NCI-H1105 (cell line): ENCODE data around the gene CP.

ENCODE experiments used
- DNase-seq: peaks from one replicate; lab custom pipeline; 2025; lab: John Stamatoyannopoulos, UW

CP gene

DNA sequence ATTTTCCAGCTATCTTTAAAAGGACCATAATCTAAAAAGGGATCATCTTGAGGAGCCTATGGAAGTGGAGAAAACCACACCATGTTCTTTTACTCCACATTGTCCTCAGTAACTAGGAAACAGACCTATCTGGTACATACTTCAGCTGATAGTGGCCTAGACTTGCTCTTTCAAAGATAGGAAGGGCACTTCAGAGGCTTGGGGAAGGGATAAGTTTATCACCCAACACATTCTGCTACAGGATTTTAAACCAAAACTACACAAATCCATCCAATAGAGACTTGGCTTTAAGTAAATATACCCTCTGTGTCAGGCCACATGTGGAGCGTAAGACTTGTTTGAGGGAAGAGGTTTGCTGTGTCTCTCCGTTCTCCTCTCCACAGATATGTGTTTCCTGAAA is 35.4 kb downstream of the CP start:
- DNase-seq = no peak

DNA sequence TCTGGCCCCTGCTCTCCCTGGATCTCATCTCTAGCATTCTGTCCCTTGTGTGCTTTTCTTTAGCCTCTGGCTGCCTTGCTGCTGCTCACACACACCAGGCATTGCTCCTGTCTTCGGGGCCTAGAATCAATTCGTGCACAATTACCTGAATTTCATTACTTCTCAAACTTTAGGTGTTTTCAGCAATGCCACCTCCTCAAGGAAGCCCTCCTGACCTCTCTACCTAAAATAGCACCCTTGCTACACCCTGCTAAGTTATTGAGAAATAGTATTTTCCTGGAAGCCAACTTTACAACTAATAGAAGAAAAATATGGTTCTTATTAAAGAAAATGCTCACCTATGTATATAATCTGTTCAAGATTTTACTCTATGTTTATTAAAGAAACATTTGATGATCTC is 40.4 kb downstream of the CP start:
- DNase-seq = no peak

DNA sequence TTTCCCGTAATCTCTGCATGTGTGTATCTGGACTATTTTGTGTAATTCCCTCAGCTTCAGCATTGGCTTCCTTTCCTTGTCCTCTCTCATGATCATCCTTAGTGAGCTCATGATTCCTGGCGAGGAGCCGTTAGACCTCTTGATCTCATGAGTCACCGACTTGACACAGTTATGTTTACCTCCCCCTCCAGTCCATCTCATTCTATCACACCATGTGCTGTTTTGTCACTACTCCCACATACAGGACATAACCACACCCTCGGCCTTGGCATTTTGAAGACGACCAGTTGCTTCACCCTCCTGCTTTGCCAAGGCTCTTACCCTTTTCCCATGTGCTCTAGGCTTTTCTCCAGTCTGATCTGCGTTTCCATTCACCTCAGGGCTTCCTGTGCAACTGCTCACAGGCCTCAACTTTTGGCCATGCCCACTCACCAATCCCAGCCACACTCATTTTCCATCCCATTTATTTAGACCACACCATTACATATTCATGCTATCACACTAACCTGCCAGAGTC is 41.5 kb downstream of the CP start:
- no peak for DNase-seq

DNA sequence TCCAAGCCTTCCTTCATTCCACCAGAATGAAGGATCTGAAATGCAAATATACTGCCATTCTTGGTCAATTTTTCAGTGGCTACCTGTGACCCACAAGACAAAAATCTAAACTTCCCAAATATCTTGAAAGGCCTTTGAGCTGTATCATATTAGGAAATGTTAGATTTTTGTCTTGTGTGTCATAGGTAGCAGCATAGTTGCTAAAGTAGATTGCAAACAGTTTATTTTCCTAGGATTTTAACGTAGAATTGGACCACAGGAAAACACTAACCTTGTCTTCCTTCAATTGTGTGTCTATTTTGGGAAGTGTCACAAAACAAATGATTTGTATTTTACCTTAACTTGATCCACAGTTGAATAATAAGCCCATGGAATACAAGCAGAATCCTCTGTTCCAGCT is 42.4 kb downstream of the CP start:
- no peak for DNase-seq

DNA sequence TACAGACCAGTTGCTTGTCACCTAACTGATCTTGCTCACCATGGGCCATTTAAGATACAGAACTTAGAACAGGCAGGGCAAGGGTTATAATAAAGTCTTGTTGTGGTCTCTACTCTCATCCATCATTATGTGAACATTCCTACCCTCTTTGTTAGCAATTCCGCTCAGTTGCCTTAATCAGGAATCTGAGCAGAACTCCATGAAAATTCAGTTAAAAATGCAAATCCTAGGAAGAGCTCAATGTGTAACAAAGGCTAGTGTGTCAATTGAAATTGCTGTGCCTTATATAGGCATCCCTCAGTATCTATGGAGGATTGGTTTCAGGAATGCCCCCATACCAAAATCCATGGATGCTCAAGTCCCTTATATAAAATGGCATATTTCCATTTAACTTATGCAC is 44.5 kb downstream of the CP start:
- no peak for DNase-seq

DNA sequence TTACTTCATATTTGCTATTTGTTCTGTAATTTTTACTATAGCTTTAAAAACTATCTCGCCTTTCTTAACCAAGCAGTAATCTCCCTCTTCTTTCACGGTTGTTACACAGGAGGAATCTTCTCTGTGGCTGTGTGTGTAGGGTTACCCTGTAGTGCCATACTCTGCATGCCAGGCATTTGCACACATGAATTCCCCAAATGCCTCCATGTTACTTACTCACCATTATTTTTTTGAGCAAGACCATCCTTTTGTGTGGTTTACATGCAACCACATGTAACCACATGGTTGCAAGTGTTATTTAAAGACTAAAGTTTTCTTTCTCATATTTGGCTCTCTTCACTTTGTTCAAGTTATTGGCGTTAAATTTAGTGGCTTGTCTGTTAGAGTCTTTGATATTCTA is 46.7 kb downstream of the CP start:
- DNase-seq = no peak

DNA sequence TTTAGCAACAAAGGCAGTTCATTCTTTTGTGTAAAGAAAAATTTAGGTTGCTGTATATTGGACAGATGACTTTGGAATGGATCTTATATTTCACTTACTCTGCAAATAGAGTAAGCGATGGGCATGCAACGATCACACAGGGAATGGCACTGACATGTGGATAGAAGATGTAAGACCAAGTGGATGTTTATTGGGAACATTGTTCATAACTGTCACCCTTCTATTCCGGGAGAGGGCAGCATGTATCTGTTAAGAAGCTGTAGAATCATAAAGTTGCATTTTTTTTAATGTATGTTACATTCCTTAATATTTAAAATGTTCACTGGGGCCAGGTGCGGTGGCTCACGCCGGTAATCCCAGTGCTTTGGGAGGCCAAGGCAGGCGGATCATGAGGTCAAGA is 51.0 kb downstream of the CP start:
- no peak for DNase-seq

DNA sequence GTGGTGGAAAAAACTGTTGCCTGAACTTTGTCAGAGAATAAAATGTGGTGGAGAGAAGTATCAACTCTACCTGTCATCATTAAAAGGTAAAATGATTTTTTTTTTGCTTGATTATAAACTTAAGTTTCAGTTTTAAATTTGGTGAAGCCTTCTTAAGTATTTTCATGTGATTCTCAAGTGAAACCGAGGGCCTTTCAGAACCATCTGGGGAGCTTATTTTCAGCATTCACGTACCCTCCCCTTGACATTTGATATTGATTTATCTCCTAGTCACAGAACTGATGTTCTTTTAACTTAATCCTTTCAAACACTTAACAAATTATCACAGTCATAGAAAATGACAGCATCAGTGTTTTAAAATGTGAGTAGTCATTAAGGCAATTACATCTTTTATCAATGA is 53.7 kb downstream of the CP start:
- DNase-seq = no peak

DNA sequence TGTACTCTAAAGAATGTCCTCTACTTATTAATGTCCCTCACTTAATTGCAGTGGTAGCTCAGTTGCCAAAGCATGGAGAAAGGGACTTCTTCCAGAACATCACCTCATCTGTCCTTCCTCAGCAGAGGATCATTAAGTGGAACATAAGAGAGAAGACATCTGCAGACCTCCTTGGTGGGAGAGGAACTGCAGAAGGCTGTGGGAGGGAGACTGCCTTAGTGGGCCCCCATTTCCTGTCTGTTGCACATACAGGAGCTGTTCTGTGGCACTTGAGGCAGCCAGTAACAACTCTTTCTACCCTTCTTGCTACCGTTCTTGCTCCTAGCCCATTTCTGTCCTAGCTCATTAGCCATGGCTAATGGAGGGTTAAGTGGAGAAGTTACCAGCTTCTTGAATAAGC is 58.6 kb downstream of the CP start:
- no peak for DNase-seq

DNA sequence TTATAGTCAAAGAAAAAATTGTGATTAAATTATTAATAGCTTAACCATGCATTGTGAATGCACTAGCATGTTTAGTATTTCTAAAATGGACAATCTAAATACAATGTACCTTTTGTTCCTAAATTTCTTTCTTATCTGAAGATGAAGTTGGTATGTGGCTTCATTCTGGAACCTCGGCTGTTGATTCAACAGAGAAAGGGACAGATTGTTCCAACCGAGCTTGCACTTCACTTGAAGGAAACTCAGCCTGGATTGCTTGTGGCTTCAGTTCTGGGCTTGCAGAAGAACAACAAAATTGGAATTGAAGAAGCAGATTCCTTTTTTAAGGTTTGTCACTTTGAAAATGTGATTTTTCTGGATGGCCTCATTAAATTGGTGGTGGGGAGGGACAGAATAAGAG is 59.6 kb downstream of the CP start:
- no peak for DNase-seq

DNA sequence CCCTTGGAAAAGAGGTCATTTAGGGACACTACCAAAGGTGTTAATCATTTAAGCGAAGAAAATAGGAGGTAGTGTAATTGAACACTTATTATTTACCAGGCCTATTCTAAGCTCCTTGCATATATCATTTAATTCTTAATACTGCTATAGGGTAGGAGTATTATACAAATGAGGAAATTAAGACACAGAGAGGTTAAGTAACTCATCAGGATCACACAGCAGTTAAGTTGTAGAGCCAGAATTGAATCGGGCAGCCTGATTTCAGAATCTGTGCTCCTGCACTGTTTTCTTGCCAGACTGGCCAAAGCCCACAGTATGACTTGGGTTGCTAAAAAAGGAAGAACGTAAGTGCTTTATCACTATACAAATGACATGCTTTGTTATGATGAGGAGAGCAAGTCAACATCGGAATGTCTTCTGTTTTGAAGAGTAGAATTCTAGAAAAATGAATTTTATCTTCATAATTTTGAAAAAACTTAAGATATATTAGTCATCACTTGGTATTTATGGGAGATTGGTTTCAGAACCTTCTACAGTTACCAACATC is 60.8 kb downstream of the CP start:
- DNase-seq = no peak

DNA sequence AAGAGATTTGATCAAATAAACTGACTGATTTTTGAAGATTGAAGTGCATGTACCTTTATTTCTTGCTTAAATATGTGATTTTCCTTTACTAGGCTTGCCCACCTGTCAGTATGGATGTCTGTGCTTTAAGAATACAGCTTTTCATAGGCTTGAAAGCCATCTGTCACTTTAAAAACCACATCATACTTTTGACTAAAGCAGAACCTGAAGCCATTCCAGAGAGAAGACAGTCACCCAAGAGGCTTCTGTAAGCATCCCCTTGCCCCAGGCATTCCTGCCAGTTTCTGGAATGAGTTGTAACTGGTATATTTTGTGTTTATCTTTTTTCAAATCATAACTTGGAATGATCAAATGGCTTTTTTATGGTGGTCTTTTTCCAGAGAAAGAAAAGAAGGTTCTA is 68.2 kb downstream of the CP start:
- DNase-seq = no peak

DNA sequence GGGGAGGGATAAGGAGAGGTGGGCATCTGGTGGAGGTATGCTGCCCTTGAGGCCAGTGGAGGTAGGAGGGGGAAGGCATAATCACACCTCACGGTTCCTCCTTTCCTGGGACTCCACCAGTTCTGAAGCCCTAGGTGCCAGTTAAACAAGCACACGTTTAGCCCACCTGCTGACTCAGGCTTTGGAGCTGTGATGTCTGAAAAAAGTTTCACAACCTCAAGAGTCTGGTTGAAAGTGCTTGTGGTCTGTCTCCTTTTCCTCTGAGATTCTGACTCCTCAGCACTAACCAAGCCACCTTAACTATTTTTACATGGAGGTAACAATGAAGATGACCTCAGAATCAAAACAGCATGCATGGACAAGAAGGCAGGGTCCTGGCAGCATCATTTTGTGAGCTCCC is 69.2 kb downstream of the CP start:
- no peak for DNase-seq

DNA sequence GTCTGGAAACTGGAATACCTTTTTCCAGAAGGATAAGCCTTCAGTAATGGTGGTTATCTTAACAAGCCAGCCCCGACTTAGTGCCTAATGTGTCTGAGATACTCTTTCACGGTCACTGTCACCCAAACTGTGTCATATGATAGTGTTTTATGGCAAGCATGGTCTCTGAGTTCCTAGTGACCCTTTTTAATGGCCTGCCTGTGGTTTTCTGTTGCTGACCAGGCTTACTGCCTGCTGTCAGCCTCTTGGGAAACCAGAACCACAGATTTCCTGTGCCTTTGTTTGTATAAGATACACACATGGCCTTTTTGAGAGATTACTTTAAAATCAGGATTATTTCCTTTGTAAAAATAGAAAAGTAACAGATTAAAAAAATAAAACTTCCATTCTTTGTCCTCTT is 69.8 kb downstream of the CP start:
- DNase-seq = no peak

DNA sequence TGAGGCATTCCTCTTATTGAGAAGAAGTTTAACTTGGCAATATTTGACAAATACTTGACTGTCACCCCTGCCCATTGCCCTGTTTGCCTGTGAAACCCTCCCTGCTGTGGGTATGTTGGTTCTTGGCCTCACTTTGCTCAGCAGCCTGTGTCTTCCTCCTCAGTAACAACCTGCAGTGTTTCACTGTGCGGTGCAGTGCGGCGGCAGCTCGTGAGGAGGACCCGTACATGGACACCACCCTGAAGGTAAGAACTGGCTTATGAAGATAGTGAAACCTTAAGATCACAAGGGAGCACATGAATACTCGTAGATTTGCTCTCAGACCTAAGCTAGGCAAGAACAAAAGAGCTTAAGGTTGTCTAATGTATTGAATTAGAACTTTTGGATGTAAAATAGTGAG is 71.2 kb downstream of the CP start:
- no peak for DNase-seq

DNA sequence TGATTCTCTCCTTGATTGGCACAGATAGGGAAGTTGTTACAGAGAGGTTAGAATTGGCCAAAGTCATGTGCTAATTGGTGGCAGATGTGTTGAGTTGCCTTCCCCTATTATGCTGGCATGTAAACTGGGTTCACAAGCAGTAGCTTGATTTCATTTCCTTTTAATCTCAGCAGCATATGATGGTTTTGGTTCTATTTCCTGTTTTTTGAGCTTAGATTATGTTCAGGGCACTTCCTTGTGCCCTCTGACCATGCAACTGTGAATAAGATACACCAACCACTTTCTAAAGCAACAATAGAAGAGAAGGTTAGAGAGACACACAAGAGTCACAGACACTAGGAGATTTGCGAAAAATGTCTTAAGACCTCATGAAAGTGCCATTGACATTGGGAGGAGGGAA is 75.7 kb downstream of the CP start:
- DNase-seq = no peak

DNA sequence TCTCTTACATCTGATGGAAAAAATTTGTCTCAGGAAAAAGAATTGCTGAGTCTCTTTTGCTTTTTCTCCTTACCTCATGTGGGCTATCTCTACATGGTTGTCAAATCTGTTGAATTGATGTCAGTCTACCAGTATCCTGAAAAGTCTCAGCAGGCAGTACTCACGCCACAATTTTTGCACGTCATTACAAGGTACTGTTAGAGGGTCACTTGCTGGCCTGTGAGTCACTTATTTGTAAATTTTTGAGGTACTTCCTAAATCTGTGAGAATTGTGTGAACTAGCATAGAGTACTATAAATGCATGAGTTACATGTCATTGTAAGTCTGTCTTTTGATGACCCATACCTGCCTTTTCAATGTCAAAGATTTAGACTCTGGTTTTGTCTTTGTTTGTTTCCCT is 76.3 kb downstream of the CP start:
- DNase-seq = no peak

DNA sequence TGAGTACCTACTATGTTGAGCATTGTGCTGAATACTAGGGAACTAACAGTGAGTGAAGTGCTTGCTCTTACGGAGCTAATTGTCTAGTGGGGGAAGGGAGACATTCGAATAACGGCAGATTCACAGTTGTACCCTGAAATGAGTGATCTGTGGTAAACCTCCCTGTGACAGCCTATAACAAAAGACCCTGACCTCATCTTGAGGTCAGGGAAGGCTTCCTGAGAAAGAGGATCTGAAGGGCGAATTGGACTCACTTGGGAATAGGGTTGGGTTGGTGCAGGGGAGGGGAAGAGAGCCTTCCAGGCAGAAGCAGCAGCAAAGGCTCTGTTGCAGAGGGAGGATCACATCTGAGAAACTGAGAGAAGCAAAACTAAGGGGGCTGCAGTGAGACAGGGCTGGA is 78.9 kb downstream of the CP start:
- no peak for DNase-seq

DNA sequence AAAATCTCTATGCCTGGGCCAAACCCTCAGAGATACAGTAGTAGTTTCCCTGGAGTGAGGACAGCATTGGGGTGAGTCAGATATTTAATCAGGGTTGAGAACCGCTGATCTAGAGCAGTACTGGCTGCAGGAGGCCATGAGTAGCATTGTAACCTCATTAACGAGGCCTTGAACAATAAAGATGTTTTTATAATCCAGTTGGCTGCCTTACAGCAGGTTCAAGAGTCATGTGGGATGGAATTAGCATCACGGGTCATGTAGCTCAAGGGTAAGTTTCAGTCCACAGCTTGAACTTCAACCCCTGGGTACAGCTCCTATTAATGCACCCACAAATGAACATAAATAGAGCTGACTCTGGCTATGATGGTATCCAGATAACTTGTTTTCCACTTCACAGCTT is 87.1 kb downstream of the CP start:
- no peak for DNase-seq

DNA sequence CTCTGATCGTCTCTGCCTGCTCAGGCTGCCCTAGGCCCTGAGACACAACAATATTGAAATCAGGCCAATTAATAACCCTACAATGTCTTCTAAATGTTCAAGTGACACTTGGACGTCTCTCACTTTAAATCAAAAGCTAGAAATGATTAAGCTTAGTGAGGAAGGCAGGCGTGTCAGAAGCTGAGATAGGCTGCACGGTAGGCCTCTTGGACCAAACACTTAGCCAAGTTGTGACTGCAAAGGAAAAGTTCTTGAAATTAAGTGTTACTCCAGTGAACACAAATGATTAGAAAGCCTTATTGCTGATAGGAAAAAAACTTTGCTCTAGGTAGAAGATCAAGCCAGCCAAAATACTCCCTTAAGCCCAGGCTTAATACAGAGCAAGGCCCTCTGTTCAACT is 90.0 kb downstream of the CP start:
- no peak for DNase-seq

DNA sequence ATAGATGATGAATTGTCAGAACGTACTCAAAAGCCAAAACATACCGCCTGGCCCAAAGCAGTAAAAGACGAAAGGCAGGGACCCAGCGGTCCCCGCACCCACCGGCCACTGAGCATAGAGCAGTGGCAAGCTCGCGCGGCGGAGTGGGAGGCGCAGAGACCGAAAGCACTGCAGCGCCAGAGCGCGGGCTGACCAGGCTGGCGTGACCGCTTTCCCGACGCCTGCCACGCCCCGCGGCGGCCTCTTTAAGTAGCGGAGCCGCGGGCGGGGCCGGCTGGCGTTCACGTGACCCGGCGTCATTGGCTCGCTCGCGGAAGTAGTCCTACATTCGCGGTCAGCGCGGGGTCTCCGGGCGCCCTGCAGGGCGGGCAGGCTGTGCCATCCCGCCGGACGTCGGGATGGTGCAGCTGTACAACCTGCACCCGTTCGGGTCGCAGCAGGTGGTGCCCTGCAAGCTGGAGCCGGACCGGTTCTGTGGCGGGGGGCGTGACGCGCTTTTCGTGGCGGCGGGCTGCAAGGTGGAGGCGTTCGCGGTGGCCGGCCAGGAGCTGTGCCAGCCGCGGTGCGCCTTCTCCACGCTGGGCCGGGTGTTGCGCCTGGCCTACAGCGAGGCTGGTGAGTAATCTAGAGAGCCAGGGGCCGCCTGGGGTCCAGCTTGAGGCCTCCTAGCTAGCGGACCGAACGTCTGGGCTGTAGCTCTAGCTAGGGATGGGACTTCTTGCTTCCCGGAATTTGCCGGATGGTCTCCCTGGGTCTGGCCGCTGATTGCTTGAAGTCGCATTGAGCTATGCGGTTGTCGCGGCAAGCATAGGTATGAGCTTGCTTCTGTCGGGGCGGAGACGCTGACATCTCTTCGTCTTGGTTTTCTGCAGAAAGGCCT is 92.1 kb downstream of the CP start, which contains the start of gene HPS3:
TSS of gene HPS3 (plus strand) at position 313 of the 880 bp plus-strand sequence. CDS start at position 399, 86 bp downstream.
- DNase-seq = peak; percentile 95

DNA sequence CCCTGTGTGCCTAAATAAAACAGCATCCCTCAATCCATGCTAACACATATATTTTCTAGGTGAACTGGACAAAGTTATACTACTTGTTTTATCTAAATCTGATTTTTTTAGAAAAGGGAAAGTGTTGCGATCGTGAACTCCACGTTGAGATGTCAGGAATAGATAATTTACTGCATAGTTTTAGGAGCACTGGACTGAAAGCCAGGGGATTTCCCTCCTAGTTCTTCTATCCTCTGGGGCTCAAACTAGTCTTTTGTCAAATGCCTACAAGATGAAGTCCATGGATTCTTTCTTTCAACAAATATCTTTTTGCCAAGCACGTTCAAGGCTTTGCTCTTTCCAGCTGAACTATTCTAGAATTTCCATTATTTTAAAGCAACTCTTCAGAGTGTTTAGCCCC is 92.8 kb downstream of the CP start:
- DNase-seq = no peak

DNA sequence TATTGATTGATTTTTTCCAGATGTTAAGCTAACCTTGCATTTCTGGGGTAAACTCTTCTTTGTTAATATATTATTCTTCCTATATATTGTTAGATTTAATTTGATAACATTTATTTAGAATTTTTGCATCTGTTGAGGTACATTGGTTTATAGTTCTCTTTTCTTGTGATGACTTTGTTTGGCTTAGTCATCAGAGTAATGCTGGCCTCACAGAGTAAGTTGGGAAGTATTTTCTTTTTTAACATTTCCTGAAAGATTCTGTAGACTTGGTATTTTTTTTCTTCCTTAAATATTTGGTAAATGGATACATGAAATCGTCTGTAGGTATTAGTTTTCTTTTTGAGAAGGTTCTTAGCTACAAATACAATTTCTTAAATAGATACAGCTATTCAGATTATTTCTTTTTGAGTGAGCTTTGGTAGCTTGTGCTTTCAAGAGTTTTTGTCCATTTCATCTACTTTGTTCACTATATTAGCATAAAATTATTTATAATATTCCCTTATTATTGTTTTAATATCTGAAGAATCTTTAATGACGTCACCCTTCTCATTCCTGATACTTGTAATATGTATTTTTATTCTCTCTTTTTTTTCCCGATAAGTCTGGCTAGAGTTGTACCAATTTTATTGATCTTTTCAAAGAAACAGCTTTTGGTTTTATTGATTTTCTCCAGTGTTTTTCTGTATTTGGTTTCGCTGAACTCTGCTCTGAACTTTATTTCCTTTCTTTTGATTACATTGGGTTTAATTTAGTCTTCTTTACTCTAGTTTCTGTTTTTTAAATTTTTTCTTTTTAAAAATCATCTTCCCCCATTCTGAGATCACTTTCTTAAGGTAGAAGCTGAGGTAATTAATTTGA is 98.7 kb downstream of the CP start:
- DNase-seq = no peak
